HG03439 (cell line): ENCODE results near the gene UFSP1.
A peak's percentile ranks its signal among the peaks of the same experiment; 100 is the strongest.

Experiments
- ATAC-seq: cut with Tn5 transposase; IDR thresholded peaks from one replicate; pipeline ENCODE4 v1.9.1; 2021; ENCODE audit warnings: mild to moderate bottlenecking, moderate library complexity; ENCODE audit not compliant: unreplicated experiment

The UFSP1 gene

DNA sequence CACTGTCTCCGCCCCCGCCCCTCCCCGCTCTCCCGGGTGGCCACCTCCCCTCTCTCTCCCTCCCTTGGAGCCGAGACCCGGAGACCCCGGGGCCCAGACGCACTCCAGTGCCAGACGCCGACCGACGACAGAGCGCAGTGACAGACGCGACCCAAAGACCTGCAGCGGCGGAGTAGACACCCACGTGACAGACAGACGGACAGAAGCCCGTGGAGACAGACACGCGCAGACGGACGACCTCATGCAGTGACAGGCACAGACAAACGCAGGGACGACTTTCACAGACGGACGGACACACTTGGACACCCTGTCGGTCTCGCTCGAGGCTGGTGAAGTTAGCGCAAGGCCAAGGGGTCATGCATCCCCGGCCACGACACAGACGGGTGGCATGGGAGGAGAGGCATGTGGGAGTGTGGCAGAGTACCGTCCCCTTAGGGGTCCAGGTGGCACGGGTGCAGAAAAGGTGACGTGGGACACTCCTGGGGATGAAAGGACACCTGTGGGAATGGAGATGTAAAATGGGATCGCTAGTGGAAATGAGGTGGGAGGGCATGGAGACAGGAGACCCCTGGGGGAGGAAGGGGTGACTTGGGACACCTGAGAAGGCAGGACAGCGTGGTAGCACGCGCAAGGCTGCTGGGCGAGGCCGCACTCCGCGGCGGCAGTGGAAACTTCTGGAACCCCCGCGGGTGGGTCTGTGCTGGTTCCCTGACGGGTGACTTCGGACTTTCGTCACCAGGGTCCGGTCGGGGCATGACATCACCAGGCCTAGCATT, 6.6 kb upstream of the UFSP1 start:
- no peak for ATAC-seq

DNA sequence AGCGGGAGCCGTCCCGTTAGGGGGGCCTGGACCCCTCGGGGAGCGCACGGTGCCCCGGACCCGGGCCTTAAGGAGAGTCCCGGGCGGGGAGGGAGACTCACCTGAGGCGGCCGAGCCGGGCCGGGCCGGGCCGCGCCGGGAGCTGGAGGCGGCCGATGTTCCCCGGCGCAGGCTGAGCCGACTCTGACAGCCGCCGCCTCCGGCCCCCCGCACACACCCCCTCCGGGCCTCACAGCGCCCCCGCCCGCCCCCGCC, 6.1 kb upstream of the UFSP1 start, which contains the start of gene ACHE:
TSS of gene ACHE (minus strand) at position 188 of the 255 bp plus-strand sequence. CDS start 1,656 bp downstream, outside the sequence.
- ATAC-seq: no peak

DNA sequence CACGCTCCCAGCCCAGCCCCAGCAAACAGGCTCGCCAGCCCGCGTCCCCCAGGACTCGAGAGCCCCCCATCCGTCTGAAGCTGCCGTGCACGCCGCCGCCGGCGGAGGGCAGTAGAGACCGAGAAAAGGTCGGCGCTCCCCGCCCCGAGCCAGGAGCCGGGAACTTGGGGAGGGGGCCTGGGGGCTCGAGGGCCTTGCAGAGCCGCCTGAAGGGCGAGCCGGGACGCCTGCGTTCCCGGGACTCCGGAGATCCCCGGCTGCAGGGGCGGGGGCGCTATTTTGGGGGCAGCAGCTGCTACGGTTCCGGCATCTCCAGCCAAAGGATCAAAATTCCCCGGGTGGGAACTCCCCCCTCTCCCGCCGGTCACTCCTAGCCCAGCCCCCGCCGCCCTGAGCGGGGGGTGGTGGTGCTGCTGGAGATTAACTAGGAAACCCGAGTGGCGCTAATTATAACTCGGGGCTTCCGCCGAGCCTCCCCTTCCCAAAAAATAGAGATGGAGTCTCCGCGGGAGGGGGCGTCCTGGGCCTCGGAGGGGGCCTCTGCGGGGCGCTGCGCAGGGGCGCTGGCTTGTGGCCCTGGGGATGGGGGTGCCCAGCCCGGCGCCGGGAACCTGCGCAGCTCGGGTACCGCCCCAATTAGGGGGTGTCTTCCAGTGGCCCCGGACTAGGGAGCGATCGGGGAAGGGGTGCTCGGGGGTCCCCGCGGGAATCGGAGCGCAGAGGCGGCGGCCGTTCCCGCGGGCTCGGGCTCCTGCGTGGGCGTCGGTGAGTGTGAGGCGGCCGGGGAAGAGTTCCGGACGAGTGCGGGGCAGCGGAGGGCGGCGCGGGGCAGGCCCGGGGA, 5.6 kb upstream of the UFSP1 start:
- ATAC-seq: no peak

DNA sequence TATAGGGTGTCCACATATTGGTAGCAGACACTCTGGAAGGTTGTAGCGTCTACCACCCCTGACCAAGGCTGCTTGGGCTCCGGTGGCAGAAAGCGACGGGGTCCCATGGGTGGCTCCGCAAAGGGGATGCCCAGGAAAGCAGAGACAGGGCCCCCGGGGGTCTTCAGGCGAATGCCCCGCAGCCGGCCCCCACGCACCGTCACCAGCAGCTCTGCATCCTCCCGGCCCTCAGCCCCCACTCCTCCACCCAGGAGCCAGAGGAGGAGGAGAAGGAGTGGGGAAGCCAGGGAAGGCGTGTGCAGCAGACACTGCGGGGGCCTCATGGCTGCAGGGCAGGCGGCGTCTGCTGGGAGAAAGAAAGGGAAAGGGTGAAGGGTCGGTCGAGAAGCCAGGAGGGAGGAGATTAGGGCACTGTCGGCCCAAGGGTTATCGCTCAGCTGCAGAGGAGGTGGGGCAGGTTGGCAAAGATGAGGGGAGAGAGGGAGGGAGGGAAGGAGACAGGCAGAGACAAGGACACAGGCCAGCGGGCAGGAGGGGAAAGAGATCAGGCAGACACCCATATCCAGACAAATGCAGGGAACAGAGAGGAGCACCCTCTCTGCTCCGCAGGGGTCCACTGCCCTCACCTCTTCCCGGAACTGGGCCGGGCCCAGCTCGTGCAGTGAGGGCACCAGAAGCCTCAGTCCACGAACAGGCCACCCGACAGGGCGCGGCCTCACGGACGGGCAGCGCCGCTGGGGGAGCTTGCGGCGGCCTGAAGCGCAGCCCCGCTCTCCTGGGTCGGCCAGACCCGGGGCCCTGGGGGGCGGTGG, 4.6 kb upstream of the UFSP1 start:
- no peak for ATAC-seq

DNA sequence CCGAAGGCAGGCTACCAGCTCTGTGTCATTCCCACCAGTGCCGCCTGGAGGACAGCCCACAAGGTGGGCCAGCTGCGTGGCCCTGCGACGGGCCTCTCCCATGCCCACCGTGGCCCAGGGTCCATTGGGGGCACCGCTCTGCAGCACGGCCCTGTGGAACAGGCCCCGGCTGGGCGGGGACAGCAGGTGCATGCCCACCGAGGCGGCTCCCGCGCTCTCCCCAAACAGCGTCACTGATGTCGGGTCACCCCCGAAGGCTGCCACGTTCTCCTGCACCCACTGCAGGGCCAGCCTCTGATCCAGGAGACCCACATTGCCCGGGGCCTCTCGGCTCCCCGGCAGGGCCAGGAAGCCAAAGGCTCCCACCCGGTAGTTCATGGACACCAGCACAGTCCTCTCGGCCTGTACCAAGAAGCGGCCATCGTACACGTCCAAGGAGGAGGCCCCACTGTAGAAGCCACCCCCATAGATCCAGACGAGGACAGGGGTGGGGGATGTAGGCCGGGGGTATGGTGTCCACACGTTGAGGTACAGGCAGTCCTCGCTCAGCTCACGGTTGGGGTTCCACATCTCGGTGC, 3.9 kb upstream of the UFSP1 start:
- no peak for ATAC-seq

DNA sequence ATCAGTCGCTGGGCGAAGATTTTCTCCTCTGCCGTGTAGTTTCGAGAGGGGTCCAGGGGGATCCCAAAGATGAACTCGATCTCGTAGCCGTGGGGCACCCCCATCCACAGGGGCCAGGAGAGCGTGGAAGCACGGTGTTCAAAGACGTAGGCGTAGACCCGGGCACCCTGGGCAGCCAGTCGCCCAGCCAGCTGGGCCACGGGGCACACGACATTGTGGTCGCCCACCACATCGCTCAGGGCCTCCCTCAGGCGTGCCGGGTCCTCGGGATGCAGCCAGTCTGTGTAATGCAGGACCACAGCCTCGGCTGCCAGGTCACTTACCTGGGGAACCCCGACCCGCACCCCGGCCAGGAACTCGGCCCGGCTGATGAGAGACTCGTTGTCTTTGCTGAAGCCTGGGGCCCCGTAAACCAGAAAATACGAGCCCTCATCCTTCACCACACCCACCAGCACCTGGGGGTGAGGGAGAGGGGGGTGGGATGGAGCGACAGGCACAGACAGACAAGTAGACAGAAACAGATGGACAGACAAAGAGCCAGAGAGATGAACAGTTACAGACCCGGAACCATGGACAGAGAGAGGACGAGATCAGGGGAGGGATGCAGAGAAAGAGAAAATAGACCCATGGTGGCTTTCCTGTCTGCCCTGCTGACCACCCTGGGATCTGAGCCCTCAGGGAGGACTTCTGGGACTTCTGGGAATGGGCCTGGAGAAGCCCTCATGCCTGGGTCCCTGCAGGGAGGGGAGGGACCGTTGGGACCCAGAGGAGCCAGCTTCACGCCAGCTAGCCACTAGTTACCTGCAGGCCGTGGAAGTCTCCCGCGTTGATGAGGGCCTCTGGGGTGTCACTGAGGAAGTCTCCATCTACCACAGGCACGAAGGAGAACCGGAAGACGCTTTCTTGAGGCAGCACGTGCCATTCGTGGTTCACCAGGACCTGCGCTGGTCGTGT, 3.1 kb upstream of the UFSP1 start:
- ATAC-seq: no peak

DNA sequence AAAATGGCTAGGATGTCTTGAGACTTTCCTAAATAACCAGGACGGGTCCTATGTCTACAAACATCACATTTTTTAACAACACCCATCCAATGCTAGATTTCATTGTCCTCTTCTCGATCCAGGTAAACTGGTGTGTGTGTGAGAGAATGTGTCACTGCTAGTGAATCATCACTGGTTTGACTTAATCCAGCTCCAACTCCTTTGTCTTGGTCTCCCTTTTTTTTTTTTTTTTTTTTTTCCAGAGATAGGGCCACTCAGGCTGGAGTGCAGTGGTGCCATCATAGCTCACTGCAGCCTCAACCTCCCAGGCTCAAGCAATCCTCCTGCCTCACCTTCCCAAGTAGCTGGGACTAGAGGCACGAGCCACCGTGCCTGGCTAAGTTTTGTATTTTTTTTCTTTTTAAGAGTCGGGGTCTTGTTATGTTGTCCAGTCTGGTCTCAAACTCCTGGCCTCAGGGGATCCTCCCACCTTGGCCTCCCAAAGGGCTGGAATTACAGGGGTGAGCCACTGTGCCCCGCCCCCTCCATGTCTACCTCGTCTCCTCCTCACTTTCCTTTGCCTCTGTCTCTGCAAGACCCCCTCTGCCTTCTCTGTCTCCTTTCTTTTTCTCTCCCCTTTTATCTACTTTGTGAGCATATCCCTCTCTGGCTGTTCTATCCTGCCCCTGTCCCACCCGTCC, 2.2 kb upstream of the UFSP1 start:
- ATAC-seq: no peak

DNA sequence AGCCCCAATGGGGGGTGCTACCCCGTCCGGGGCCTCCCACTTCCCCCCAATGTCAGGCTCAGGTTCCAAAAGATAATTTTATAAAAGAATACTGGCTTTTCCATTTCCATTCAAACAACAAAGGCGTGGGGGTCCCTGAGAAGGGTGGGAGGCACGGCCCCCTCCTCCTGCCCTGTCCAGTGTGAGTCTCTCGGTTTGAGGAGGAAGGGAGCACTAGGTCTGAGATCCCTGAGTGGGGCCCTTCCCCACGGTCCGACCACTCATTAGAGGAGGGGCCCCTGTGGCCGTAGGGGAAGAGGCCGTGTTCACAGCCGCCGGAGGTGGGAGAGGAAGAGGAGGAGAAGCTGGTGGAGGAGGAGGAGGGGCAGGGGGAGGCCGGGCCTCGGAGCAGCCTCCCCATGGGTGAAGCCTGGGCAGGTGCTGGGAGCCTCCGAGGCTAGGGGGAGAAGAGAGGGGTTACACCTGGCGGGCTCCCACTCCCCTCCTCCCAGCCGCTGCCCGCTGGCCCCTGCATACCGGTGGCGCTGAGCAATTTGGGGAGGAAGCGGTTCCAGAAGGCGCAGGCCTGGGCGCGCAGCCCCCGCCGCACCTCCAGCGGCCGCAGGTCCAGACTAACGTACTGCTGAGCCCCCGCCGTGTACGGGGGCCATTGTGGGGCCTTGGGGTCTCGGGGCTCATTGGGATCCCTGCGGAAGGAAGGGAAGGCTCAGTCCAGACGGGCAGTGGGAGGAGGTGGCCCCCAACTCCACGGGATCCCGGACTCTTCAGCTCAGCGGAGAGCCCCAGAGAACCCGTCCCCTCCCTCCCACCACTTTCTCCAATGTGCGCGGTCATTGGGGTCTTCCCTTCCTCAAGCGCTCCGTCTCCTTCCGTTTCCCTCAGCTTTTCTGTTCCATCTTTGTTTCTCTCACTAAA, 1.4 kb upstream of the UFSP1 start:
- no peak for ATAC-seq

DNA sequence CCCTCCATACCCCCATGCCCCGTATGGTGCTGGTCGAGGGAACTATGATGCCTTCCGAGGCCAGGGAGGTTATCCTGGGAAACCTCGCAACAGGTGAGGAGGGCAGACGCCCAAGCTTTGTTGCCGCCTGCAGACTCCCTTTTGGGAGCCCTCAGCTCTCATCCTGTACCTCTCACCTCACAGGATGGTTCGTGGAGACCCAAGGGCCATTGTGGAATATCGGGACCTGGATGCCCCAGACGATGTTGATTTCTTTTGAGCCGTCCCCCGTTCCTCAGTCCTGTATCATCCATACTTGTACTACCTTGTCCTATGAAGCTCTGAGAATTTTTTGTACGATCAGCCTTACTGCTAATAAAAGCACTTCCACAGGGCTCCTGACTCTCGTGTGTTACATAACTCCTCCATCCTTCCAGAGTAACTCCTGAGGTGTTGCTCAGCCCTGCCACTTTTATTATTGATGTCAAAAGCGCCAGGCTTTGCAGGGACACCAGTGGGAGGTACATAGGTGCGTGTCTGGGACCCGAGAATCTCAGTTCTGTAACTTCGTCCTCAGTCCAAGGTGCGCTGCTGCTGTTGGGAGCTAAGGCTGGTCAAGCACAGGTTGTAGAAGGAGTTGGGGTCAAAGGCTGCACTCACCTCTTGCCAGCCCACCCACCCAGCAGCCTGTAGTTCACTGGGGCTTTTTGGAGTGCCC, 1.1 kb downstream of the UFSP1 start:
- no peak for ATAC-seq

DNA sequence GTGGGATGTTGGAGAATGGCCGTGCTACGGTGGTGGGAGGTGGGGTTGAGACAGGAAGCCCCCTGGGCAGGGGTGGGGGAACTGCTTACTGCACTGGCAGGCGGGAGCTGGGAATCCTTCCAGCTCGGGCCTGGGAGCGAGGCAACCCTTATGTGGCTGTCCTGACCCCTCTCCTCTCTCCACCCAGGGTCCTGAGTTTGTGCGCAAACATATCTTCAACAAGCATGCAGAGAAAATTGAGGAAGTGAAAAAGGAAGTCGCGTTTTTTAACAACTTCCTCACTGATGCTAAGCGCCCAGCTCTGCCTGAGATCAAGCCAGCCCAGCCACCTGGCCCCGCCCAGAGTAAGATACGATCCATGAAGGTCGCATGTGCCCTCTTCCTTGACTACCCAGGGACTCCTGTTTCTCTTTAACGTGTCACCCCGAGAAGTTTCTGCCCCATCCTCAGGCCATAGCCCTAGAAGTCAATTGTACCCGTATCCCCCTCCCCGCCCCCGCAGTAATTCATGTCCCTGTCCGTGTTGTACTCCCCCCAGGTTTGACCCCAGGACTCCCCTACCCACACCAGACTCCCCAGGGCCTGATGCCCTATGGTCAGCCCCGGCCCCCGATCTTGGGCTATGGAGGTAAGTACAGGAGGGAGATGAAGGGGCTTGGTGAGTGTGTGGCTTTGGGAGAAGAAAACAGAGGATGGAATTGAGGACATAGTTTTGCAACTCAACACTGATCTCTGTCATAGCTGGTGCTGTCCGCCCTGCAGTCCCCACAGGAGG, 1.8 kb downstream of the UFSP1 start:
- ATAC-seq: peak; percentile 36

DNA sequence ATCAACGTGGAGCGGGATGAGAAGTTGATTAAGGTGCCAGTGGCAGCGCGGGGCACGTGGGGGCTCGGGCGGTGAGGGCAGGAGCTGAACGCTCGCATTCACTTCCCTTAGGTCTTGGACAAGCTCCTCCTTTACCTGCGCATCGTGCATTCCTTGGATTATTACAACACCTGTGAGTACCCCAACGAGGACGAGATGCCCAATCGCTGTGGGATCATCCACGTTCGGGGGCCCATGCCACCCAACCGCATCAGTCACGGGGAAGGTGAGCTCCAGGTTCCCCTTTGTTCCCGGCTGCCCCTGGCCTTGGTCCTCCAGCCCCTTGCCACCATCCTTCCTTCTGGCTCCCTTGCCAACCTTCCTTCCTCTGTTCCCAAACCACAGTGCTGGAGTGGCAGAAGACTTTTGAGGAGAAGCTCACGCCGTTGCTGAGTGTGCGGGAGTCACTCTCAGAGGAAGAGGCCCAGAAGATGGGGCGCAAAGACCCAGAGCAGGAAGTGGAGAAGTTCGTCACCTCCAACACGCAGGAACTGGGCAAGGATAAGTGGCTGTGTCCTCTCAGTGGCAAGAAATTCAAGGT, 2.5 kb downstream of the UFSP1 start:
- ATAC-seq: no peak

DNA sequence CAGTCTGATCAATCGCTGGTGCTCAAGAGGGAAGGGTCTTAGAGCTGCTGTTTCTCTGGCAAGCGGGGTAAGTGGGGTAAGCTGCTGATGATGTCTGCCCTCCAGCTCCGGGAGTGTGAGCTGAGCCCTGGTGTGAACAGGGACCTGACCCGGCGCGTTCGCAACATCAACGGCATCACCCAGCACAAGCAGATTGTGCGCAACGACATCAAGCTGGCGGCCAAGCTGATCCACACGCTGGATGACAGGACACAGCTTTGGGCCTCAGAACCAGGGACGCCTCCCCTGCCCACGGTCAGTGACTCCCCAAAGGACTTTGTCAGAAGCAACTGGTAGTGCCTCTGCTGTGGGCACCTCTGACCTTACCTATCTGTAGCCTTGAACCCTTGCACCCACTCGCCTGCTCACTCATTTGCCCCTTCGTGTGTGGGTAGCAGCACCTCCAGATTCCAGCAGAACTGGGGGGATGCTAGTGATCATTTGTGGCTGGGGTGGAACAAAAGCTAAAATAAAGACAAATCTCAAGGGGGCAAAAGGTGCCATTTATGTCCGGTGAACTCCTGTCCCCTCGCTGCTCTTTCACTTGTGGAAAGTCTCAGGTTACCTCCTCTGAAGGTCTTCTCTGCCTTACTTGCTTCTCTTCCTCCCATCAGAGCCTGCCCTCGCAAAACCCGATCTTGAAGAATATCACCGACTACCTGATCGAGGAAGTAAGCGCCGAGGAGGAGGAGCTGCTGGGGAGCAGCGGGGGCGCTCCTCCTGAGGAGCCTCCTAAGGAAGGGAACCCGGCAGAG, 3.2 kb downstream of the UFSP1 start:
- no peak for ATAC-seq

DNA sequence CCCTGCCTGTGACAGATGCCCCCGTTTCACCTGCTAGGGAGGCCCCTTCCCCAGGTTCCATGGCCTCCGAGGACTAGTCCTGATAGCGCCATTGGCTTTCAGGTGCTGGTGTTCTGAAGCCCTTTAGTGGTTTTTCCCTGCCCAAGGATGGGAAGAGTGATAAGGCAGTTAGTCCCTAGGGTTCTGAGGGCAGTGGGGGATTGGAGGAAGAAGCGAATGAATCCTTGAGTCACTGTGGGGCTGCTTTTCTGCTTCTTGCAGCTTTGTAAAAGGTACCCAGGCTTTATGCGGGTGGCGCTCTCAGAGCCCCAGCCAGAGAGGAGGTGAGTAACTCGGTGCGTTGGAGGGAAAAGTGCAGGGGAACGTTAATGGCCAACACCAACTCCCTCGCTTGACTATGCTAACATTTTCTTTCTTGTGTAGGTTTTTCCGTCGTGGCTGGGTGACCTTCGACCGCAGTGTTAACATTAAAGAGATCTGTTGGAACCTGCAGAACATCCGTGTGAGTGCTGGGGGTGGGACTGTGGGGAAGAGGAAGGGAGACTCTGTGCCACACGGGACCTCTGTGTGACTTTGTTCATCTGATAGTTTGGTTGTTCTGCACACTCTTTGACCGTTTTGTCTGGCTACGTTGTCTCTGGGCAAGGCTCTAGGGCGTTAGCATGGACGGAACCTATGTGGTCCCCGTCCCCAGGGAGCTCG, 3.9 kb downstream of the UFSP1 start:
- ATAC-seq: no peak

DNA sequence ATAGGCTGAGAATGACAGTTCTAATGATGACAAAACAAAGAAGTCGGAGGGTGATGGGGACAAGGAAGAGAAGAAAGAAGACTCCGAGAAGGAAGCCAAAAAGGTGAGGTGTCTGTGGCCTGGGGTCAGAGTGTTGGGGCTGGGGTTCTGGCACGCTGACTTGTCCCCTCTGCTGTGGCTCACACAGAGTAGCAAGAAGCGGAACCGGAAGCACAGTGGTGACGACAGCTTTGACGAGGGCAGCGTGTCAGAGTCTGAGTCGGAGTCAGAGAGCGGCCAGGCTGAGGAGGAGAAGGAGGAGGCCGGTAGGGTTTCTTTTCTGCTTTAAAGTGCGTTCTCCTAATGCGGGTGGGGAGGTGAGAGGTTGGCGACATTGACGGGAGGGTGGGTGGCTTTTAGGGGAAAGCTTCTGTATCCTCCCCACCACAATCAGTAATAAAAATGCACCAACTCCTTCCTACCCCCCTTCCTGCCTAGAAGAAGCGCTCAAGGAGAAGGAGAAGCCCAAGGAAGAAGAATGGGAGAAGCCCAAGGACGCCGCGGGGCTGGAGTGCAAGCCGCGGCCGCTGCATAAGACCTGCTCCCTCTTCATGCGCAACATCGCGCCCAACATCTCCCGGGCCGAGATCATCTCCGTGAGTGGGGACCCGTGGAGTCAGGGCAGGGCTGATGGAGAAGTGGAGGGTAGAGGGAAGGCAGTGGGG, 4.6 kb downstream of the UFSP1 start:
- ATAC-seq: no peak
